Measurements from ENCODE around the gene FYN.
A peak's percentile ranks its signal among the peaks of the same experiment; 100 is the strongest.

The FYN gene

GRCh38 chr6:111806561-111807497 lies 66.4 kb downstream of the FYN start:
- no peak for DNase-seq

GRCh38 chr6:111806165-111806547 lies 67.1 kb downstream of the FYN start:
- no peak for DNase-seq

- DNase-seq = peak in 1 of 14 donors; percentile 25
These were observed 67.6 kb downstream of the FYN start for GRCh38 chr6:111805511-111806164.

- peak in 1 of 14 donors; percentile 52 for DNase-seq
These were observed 68.5 kb downstream of the FYN start for GRCh38 chr6:111804627-111805235.

GRCh38 chr6:111803804-111804203 lies 69.4 kb downstream of the FYN start:
- no peak for DNase-seq

- no peak for DNase-seq
These were observed 69.9 kb downstream of the FYN start for GRCh38 chr6:111803371-111803770.

- no peak for DNase-seq
These were observed 70.4 kb downstream of the FYN start for GRCh38 chr6:111802720-111803330.

- DNase-seq = no peak
These were observed 71.2 kb downstream of the FYN start for GRCh38 chr6:111802015-111802414.

GRCh38 chr6:111800821-111801220 lies 72.4 kb downstream of the FYN start:
- DNase-seq = no peak

- no peak for DNase-seq
These were observed 72.9 kb downstream of the FYN start for GRCh38 chr6:111800259-111800765.

GRCh38 chr6:111799576-111800258 lies 73.5 kb downstream of the FYN start:
- no peak for DNase-seq

- peak in 1 of 14 donors; percentile 38 for DNase-seq
These were observed 74.9 kb downstream of the FYN start for GRCh38 chr6:111798281-111798725.

GRCh38 chr6:111796310-111796918 lies 76.8 kb downstream of the FYN start:
- DNase-seq = no peak

GRCh38 chr6:111795558-111795957 lies 77.7 kb downstream of the FYN start:
- no peak for DNase-seq

- no peak for DNase-seq
These were observed 78.4 kb downstream of the FYN start for GRCh38 chr6:111794727-111795452.

GRCh38 chr6:111794300-111794699 lies 79.0 kb downstream of the FYN start:
- no peak for DNase-seq

GRCh38 chr6:111793711-111794111 lies 79.5 kb downstream of the FYN start:
- DNase-seq = no peak

- no peak for DNase-seq
These were observed 80.1 kb downstream of the FYN start for GRCh38 chr6:111792914-111793700.

GRCh38 chr6:111792241-111792640 lies 81.0 kb downstream of the FYN start:
- DNase-seq = no peak

GRCh38 chr6:111791415-111791814 lies 81.8 kb downstream of the FYN start:
- DNase-seq = no peak

Measured in C1 segment of cervical spinal cord (tissue), 14 donors.